Progenitor cell of endocrine pancreas (in vitro differentiated cells): Measurements from ENCODE around the gene DIS3L2. TPM values are rescaled to one million over a fixed set of nuclear protein-coding genes. Genes with fewer than 3 reads are reported as not detected.

Source experiments
- DNase-seq: peaks from one replicate; pipeline ENCODE4 v3.0.0; 2021; ENCODE audit warnings: low spot score; ENCODE audit not compliant: unreplicated experiment
- H3K27ac Mint-ChIP-seq: 2 replicates; pipeline ENCODE4 v1.8.0; 2021; ENCODE audit warnings: mild to moderate bottlenecking, moderate library complexity, mixed read lengths
- H3K27me3 Mint-ChIP-seq: 2 replicates; pipeline ENCODE4 v1.8.0; 2021; ENCODE audit warnings: mixed read lengths
- H3K36me3 Mint-ChIP-seq: 2 replicates; pipeline ENCODE4 v1.8.0; 2022; ENCODE audit warnings: mixed read lengths; ENCODE audit not compliant: insufficient read depth
- H3K4me1 Mint-ChIP-seq: 2 replicates; pipeline ENCODE4 v1.8.0; 2021; ENCODE audit warnings: low read depth, mixed read lengths
- H3K4me3 Mint-ChIP-seq: 2 replicates; pipeline ENCODE4 v1.8.0; 2021; ENCODE audit warnings: low read depth, mild to moderate bottlenecking, moderate library complexity, mixed read lengths
- H3K9me3 Mint-ChIP-seq: 2 replicates; pipeline ENCODE4 v1.8.0; 2021; ENCODE audit warnings: low read depth, mixed read lengths
- CTCF ChIP-seq: fragments of 200-600 bp; sonication (generic); IDR thresholded peaks from one replicate; pipeline ENCODE4 v1.5.0; 2021; ENCODE audit warnings: antibody characterized with exemption, mild to moderate bottlenecking; ENCODE audit not compliant: unreplicated experiment
- long read RNA-seq: library from polyadenylated mRNA; unstranded; transcript quantifications from one replicate; pipeline ENCODE4 v2.0.0, GENCODE V29; 2020
- total RNA-seq: library from RNA; stranded (reverse); gene quantifications from 2 replicates; pipeline ENCODE4 v1.2.1, GENCODE V29; 2021

Gene DIS3L2
- total RNA-seq: 49.9 and 59.3 TPM in 2 replicates
- long read RNA-seq, transcript DIS3L2-202 (21 exons, 3,501 nt): major isoform, 5 of 24 reads
- long read RNA-seq, partial matches to known transcripts: 6 of 24 reads
- long read RNA-seq, other reads (novel, unspliced or antisense): 11 of 24 reads

GRCh38 chr2:231961349-231962166 is at the start of gene DIS3L2:
DIS3L2 (plus strand) TSS chr2:231961713; CDS start chr2:232014928, 53,215 bp downstream.
- H3K27ac Mint-ChIP-seq: peak within 1 kb of the TSS; percentile 96
- no peaks in the 10 kb centered on the region for H3K27me3 Mint-ChIP-seq
- peak within 1 kb of the TSS; percentile 91 for H3K4me3 Mint-ChIP-seq
- TF ChIP-seq CTCF: no peak
- H3K4me1 Mint-ChIP-seq: peaks cover 19% of the 10 kb centered on the region
- no peaks in the 10 kb centered on the region for H3K36me3 Mint-ChIP-seq
- DNase-seq: peak; percentile 57
- no peaks in the 10 kb centered on the region for H3K9me3 Mint-ChIP-seq

- no peaks in the 10 kb centered on the region for H3K4me1 Mint-ChIP-seq
- H3K4me3 Mint-ChIP-seq: no peak overlapping the region
- peaks cover 28% of the 10 kb centered on the region for H3K27me3 Mint-ChIP-seq
- H3K9me3 Mint-ChIP-seq: no peaks in the 10 kb centered on the region
- H3K27ac Mint-ChIP-seq: no peak overlapping the region
- DNase-seq: no peak
- no peak for TF ChIP-seq CTCF
- no peaks in the 10 kb centered on the region for H3K36me3 Mint-ChIP-seq
These were observed 47.3 kb upstream of the DIS3L2 start for GRCh38 chr2:231914077-231914690.

- Mint-ChIP-seq H3K9me3 (no peaks in the 10 kb centered on the region), H3K4me3 (no peak overlapping the region), H3K27me3 (peaks cover 28% of the 10 kb centered on the region), H3K4me1 (no peaks in the 10 kb centered on the region), H3K36me3 (no peaks in the 10 kb centered on the region), H3K27ac (no peak overlapping the region)
- no peak for TF ChIP-seq CTCF
- no peak for DNase-seq
These were observed 44.0 kb upstream of the DIS3L2 start for GRCh38 chr2:231917280-231918066.

- H3K36me3 Mint-ChIP-seq: no peaks in the 10 kb centered on the region
- peaks cover 37% of the 10 kb centered on the region for H3K27me3 Mint-ChIP-seq
- no peak overlapping the region for H3K27ac Mint-ChIP-seq
- no peak for DNase-seq
- TF ChIP-seq CTCF: no peak
- no peak overlapping the region for H3K4me3 Mint-ChIP-seq
- no peaks in the 10 kb centered on the region for H3K9me3 Mint-ChIP-seq
- H3K4me1 Mint-ChIP-seq: no peaks in the 10 kb centered on the region
These were observed 42.8 kb upstream of the DIS3L2 start for GRCh38 chr2:231918501-231919330.
